Upper lobe of left lung (tissue), 4 donors: ENCODE measurements around the gene ARHGDIA.
A peak's percentile ranks its signal among the peaks of the same experiment; 100 is the strongest.

Experiments
- CTCF ChIP-seq, 6 experiments: fragments of 450-650 bp in 4 of 6; fragments of 200-600 bp in 2 of 6; sonication (generic) in 2 of 6; IDR thresholded peaks; one replicate each; pipeline ENCODE4 v1.5.1; 2016 to 2019; ENCODE audit warnings: antibody characterized with exemption in 6 of 6
- EP300 ChIP-seq, 4 donors: sonication (generic); formaldehyde crosslinking; IDR thresholded peaks; one replicate each; pipeline ENCODE4 v1.5.1; 2017; ENCODE audit warnings: antibody characterized with exemption in 4 of 4, control low read depth in 2 of 4
- POLR2A ChIP-seq, 4 donors: fragments of 450-650 bp; IDR thresholded peaks; one replicate each; pipeline ENCODE4 v1.5.1; 2016 to 2017; ENCODE audit warnings: antibody characterized with exemption in 4 of 4, mild to moderate bottlenecking in 2 of 4
- POLR2AphosphoS5 ChIP-seq, 2 donors: sonication (generic); formaldehyde crosslinking; IDR thresholded peaks; one replicate each; pipeline ENCODE4 v1.5.1; 2017; ENCODE audit warnings: antibody characterized with exemption in 2 of 2

GRCh38 chr17:81837641-81838040 lies 33.5 kb downstream of the ARHGDIA start:
- no peak for TF ChIP-seq CTCF (IDR thresholded peaks at IDR 0.05)
- no peak for TF ChIP-seq EP300 (IDR thresholded peaks at IDR 0.05)
- TF ChIP-seq POLR2AphosphoS5 (IDR thresholded peaks at IDR 0.05): peak in 1 of 2 donors; percentile 32
- peak in 1 of 4 donors; percentile 16 for TF ChIP-seq POLR2A (IDR thresholded peaks at IDR 0.05)
